ENCODE data around the gene RHCG. TPM values are rescaled to one million over a fixed set of nuclear protein-coding genes. Genes with fewer than 3 reads are reported as not detected.

RHCG gene
- total and polyA plus RNA-seq, 4 donors = 0.08 to 0.19 (median 0.15) TPM

DNA sequence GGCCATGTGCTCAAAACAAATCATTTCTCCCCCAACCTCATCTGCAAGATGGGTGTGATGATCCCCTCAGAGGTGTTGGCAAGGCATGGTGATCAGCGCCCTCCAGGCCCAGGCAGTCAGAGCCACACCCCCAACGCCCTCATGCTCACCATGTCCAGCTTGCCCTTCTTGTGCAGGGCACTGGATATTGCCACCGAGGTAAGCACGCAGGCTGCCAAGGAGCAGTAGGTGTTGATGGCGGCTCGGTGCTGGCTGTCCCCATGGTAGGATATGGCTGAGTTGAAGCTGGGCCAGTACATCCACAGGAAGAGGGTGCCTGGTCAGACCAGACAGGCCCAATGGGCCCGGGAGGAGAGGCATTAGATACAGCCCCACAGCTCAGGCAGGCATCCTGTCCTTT, 17.2 kb downstream of the RHCG start:
- Histone ChIP-seq H3K27ac (ENCODE audit: low read depth in 1 of 2, low read length in 2 of 2) (no peak overlapping the region), H3K27me3 (ENCODE audit: control insufficient read depth in 4 of 4, insufficient read depth in 4 of 4, low read length in 3 of 4) (no peaks in the 10 kb centered on the region), H3K4me3 (ENCODE audit: low read depth in 1 of 3, low read length in 3 of 3) (no peak overlapping the region), H3K36me3 (ENCODE audit: control insufficient read depth in 4 of 4, insufficient read depth in 3 of 4, low read depth in 1 of 4, low read length in 3 of 4) (peaks cover 0 to 8% (median 2%) of the 10 kb centered on the region in 4 donors), H3K9me3 (ENCODE audit: control insufficient read depth in 4 of 4, low read length in 3 of 4) (no peaks in the 10 kb centered on the region), H3K4me1 (ENCODE audit: control insufficient read depth in 4 of 4, insufficient read depth in 4 of 4, low read length in 3 of 4) (no peaks in the 10 kb centered on the region), H3K9ac (ENCODE audit: low read depth in 1 of 2, low read length in 2 of 2) (no peak overlapping the region)
- DNase-seq (ENCODE audit: low spot score) = no peak
- WGBS = 84% methylated on average over 7 of the region's 7 CpGs
- TF ChIP-seq YY1 (IDR thresholded peaks at IDR 0.05) (no peak), RXRA (IDR thresholded peaks at IDR 0.05) (no peak), HNF4G (IDR thresholded peaks at IDR 0.05) (no peak), EGR1 (IDR thresholded peaks at IDR 0.05; ENCODE audit: low read depth in 2 of 2) (no peak), SP1 (IDR thresholded peaks at IDR 0.05) (no peak), HNF4A (conservative IDR thresholded peaks at IDR 0.05) (no peak), GABPA (IDR thresholded peaks at IDR 0.05 in 1 of 2, conservative IDR thresholded peaks at IDR 0.05 in 1 of 2) (no peak), TAF1 (conservative IDR thresholded peaks at IDR 0.05) (no peak)
- TF ChIP-seq, protein P1, sequence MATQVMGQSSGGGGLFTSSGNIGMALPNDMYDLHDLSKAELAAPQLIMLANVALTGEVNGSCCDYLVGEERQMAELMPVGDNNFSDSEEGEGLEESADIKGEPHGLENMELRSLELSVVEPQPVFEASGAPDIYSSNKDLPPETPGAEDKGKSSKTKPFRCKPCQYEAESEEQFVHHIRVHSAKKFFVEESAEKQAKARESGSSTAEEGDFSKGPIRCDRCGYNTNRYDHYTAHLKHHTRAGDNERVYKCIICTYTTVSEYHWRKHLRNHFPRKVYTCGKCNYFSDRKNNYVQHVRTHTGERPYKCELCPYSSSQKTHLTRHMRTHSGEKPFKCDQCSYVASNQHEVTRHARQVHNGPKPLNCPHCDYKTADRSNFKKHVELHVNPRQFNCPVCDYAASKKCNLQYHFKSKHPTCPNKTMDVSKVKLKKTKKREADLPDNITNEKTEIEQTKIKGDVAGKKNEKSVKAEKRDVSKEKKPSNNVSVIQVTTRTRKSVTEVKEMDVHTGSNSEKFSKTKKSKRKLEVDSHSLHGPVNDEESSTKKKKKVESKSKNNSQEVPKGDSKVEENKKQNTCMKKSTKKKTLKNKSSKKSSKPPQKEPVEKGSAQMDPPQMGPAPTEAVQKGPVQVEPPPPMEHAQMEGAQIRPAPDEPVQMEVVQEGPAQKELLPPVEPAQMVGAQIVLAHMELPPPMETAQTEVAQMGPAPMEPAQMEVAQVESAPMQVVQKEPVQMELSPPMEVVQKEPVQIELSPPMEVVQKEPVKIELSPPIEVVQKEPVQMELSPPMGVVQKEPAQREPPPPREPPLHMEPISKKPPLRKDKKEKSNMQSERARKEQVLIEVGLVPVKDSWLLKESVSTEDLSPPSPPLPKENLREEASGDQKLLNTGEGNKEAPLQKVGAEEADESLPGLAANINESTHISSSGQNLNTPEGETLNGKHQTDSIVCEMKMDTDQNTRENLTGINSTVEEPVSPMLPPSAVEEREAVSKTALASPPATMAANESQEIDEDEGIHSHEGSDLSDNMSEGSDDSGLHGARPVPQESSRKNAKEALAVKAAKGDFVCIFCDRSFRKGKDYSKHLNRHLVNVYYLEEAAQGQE (IDR thresholded peaks at IDR 0.05) = no peak
- TF ChIP-seq, protein P2, sequence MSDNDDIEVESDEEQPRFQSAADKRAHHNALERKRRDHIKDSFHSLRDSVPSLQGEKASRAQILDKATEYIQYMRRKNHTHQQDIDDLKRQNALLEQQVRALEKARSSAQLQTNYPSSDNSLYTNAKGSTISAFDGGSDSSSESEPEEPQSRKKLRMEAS (IDR thresholded peaks at IDR 0.05) = no peak
- TF ChIP-seq, protein P3, sequence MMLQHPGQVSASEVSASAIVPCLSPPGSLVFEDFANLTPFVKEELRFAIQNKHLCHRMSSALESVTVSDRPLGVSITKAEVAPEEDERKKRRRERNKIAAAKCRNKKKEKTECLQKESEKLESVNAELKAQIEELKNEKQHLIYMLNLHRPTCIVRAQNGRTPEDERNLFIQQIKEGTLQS (IDR thresholded peaks at IDR 0.05) = no peak

DNA sequence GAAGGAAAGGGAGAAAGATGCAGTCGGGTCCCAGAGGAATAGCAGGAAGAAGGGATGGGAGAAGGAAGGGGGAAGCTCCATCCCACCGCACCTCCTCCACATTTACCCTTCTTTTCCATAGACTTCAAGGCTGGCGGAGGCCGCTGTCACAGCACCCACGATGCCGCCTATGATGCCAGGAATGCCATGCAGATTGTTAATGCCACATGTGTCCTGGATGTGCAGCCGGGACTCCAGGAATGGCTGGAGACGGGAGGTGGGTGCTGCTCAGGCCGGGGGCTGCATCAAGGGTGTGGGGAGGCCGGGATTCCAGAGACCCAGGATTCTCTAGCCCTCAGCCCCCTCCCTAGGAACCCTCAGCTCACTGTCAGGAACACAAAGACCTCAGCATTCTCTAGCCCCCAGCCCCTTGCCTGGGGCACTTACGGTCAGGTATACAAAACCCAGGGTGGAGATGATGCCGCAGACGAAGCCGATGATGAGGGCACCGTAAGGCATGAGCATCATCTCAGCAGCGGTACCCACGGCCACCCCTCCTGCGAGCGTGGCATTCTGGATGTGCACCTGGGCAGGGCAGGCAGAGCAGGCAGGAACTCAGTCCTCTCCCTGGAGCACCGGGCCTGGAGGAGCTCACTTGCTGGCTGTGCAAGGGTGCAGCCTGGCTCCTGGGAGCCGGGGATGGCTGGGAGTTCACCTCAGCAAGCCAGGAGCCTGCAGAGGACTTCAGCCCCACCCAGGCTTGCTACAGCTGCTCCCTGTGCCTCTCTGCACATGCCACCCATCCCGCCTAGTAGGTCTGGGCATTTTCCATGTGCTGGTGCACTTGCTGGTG, 18.8 kb downstream of the RHCG start:
- 90% methylated on average over 22 of the region's 22 CpGs for WGBS
- Histone ChIP-seq H3K4me3 (ENCODE audit: low read depth in 1 of 3, low read length in 3 of 3) (no peak overlapping the region), H3K9ac (ENCODE audit: low read depth in 1 of 2, low read length in 2 of 2) (no peak overlapping the region), H3K27ac (ENCODE audit: low read depth in 1 of 2, low read length in 2 of 2) (no peak overlapping the region), H3K27me3 (ENCODE audit: control insufficient read depth in 4 of 4, insufficient read depth in 4 of 4, low read length in 3 of 4) (no peaks in the 10 kb centered on the region), H3K4me1 (ENCODE audit: control insufficient read depth in 4 of 4, insufficient read depth in 4 of 4, low read length in 3 of 4) (no peaks in the 10 kb centered on the region), H3K36me3 (ENCODE audit: control insufficient read depth in 4 of 4, insufficient read depth in 3 of 4, low read depth in 1 of 4, low read length in 3 of 4) (peaks cover 0 to 8% (median 2%) of the 10 kb centered on the region in 4 donors), H3K9me3 (ENCODE audit: control insufficient read depth in 4 of 4, low read length in 3 of 4) (no peaks in the 10 kb centered on the region)
- TF ChIP-seq NR2F2 (IDR thresholded peaks at IDR 0.05) (no peak), FOXA1 (IDR thresholded peaks at IDR 0.05) (no peak), RAD21 (IDR thresholded peaks at IDR 0.05) (no peak)
- TF ChIP-seq, protein P3 (IDR thresholded peaks at IDR 0.05) = no peak
- TF ChIP-seq, protein P1 (IDR thresholded peaks at IDR 0.05) = no peak
- DNase-seq (ENCODE audit: low spot score) = no peak
